ENCODE measurements around the gene S100A4.

The S100A4 gene

DNA sequence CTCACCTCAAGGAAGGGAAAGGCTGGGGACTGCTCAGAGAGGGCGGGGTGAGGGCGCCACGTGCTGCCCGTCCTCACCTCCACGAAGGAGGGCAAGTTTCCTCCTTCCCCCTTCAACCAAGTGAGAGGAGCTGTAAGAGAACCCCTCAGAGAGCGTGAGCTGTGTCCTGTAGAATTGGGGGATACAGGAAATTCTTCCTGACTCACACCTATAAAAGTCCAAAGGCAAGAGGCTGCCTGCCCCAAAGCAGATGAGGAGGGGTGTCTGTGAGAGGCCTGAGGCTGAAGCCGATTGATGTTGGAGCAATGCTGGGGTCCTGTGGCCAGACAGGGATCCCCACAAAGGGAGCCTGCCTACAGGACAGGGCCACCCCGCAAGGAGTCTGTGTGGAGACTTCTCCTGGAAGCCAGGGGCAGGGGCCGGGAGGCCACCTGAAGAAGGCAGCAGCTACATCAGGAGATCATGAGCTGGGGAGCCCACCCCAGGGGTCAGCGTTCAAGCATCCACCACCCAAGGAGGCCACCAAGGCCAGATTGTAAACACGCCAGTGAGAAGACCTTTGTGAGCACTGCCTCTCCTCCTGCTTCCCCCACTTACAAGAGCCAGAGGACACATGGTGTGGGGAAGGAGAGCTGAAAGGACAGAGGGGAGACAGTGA is 37.6 kb downstream of the S100A4 start:
- no peak for DNase-seq (ENCODE audit: low spot score)

GRCh38 chr1:153506831-153507413 is 38.7 kb downstream of the S100A4 start:
- peak; percentile 74 for DNase-seq (ENCODE audit: low spot score)

- DNase-seq (ENCODE audit: low spot score): no peak
Measured at GRCh38 chr1:153506386-153506785, 39.2 kb downstream of the S100A4 start.

DNA sequence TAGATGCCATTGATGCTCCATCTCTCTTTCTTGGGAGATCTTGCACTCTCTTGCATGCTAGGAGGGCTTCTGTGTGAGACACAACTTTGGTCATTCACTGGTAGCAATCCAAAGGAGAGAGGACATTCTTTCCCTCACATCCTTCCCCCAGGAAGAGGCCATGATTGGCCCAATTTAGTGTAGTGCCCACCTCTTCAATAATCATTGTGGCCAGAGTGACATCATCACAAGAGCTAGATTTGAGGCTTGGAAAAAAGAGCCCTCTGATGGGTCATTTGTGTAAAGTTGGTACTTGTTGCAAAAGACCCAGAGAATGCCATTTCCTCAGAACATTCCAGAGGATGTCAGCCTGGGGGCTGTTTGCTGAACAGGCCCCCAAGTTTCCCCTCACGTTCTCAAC is 40.0 kb downstream of the S100A4 start:
- DNase-seq (ENCODE audit: low spot score): no peak

GRCh38 chr1:153503766-153504165 is 41.8 kb downstream of the S100A4 start:
- DNase-seq (ENCODE audit: low spot score): no peak

DNA sequence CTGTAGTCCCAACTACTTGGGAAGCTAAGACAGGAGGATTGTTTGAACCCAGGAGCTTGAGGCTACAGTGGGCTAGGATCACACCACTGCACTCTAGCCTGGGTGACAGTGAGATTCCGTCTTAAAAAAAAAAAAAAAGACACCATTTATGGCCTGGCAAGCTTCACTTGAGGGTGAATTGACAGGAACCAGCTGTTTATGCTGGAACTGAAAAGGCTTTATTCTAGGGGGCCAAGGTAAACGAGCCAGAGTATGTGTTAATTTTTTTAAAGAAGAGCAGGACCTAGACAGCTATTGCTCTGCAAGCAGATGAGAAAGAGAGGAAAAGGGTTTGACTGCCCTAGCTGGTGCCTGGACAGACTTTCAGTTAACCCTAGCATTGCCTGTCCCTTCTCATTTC is 46.9 kb downstream of the S100A4 start:
- DNase-seq (ENCODE audit: low spot score): no peak

DNA sequence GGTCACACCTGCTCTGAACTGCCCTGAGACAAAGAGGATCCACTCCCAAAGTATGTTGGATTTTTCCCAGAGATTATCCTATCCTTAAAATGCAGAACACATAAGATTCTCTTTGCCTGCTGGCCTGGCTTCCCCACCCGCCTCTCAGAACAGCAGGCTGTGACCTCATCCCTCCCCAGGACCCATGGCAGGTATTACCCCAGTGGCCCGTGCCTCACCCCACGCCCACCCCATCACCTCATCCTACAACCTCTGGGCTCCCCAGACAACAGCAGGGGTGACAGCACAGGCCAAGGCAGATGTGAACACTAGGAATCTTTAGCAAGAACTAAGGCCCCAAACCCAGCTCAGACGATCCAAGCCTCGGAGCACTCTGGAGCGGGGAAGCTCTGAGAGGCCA is 50.1 kb downstream of the S100A4 start:
- DNase-seq (ENCODE audit: low spot score): no peak

DNA sequence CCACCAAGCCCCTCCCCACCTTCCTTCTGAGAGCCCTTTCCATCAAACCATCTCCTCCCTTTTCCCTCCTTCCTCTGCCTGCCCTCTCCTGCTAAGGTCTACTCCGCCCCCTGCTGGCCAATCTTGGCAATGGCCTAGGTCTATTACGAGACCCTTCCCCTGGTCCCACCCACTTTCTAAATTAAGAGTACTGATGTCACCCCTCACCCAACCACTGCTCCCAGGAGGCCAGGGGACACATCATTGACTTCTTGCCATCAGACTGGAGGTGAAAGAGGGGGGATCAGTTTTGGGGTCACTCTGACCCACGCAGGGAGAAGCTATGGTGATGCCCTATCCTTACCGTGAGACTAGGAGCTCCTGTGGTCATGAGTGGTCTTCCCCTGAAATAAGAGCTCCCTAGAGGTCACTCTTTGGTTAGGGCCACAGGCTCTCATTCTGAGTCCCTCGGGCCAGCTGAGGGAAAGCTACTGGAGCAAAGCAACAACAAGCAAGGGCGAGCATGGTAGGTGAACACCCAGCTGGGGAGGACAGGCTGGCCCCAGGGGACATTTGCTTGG is 50.5 kb downstream of the S100A4 start:
- peak; percentile 60 for DNase-seq (ENCODE audit: low spot score)

Measured in kidney tubule cell (primary cell).